Upper lobe of left lung (tissue), 6 donors: Measurements from ENCODE around the gene AHCYL2. TPM values are rescaled to one million over a fixed set of nuclear protein-coding genes. Genes with fewer than 3 reads are reported as not detected.

Experiments
- ATAC-seq, 2 donors: fragments of 200-7000 bp; cut with Tn5 transposase; one replicate each; pipeline ENCODE4 v1.9.1; 2022; ENCODE audit warnings: mild to moderate bottlenecking in 2 of 2, moderate library complexity in 2 of 2; ENCODE audit not compliant: low FRiP score in 2 of 2
- DNase-seq, 2 donors: peaks; one replicate each; pipeline ENCODE4 v3.0.0-alpha.2; 2019 to 2020
- H3K27ac ChIP-seq, 4 donors: fragments of 200-600 bp; sonication (generic); one replicate each; pipeline ENCODE4 v1.5.1; 2016 to 2019
- H3K27me3 ChIP-seq, 4 donors: fragments of 200-600 bp; sonication (generic); one replicate each; pipeline ENCODE4 v1.5.1; 2017 to 2019
- H3K36me3 ChIP-seq, 4 donors: fragments of 200-600 bp; sonication (generic); one replicate each; pipeline ENCODE4 v1.5.1; 2016 to 2019
- H3K4me1 ChIP-seq, 4 donors: fragments of 200-600 bp; sonication (generic); one replicate each; pipeline ENCODE4 v1.5.1; 2018 to 2019
- H3K4me3 ChIP-seq, 4 donors: fragments of 200-600 bp; sonication (generic); one replicate each; pipeline ENCODE4 v1.5.1; 2017 to 2019; ENCODE audit warnings: mild to moderate bottlenecking in 2 of 4, moderate library complexity in 1 of 4
- H3K9me3 ChIP-seq, 4 donors: fragments of 200-600 bp; sonication (generic); one replicate each; pipeline ENCODE4 v1.5.1; 2018 to 2019
- CTCF ChIP-seq, 6 experiments: fragments of 450-650 bp in 4 of 6; fragments of 200-600 bp in 2 of 6; sonication (generic) in 2 of 6; IDR thresholded peaks; one replicate each; pipeline ENCODE4 v1.5.1; 2016 to 2019; ENCODE audit warnings: antibody characterized with exemption in 6 of 6
- EP300 ChIP-seq, 4 donors: sonication (generic); formaldehyde crosslinking; IDR thresholded peaks; one replicate each; pipeline ENCODE4 v1.5.1; 2017; ENCODE audit warnings: antibody characterized with exemption in 4 of 4, control low read depth in 2 of 4
- POLR2A ChIP-seq, 4 donors: fragments of 450-650 bp; IDR thresholded peaks; one replicate each; pipeline ENCODE4 v1.5.1; 2016 to 2017; ENCODE audit warnings: antibody characterized with exemption in 4 of 4, mild to moderate bottlenecking in 2 of 4
- POLR2AphosphoS5 ChIP-seq, 2 donors: sonication (generic); formaldehyde crosslinking; IDR thresholded peaks; one replicate each; pipeline ENCODE4 v1.5.1; 2017; ENCODE audit warnings: antibody characterized with exemption in 2 of 2
- WGBS, 2 donors: methylation state at CpG; one replicate each; pipeline ENCODE4 v1.1.5; 2017 to 2018; 5-methylcytosine and 5-hydroxymethylcytosine counted together
- total RNA-seq, 6 donors: library from RNA; depleted of rRNA in 4 of 6; stranded (reverse); fragments of >200 nt in 4 of 6; gene quantifications; one replicate each; pipeline versions ENCODE4 v1.1.0 to v1.2.1, GENCODE V29; 2016 to 2021
- donor health status: DM: no; HTN: no; CAD: no; lungs with moderate emphysema.
- donor health status: DM: no; HTN: yes; CAD: no; lungs with severe emphysema.

AHCYL2 gene
- total RNA-seq, 6 donors from 2014 or later: 41.9 to 197 (median 110) TPM

- WGBS, 2 donors: 85 to 88% methylated on average over 8 of the region's 8 CpGs
These were observed 163.7 kb downstream of the AHCYL2 start for GRCh38 chr7:129388333-129389098.

GRCh38 chr7:129389829-129390228, 165.0 kb downstream of the AHCYL2 start:
- no peak overlapping the region for H3K4me3 ChIP-seq
- 74 to 79% methylated on average over 1 of the region's 1 CpG for WGBS, 2 donors
- no peak overlapping the region for H3K27ac ChIP-seq
- DNase-seq: no peak
- H3K27me3 ChIP-seq: no peaks in the 10 kb centered on the region
- no peak for TF ChIP-seq EP300 (IDR thresholded peaks at IDR 0.05)
- no peak for TF ChIP-seq POLR2A (IDR thresholded peaks at IDR 0.05)
- TF ChIP-seq POLR2AphosphoS5 (IDR thresholded peaks at IDR 0.05): no peak
- no peak for TF ChIP-seq CTCF (IDR thresholded peaks at IDR 0.05)
- H3K9me3 ChIP-seq: no peaks in the 10 kb centered on the region
- peaks cover 0 to 21% (median 2%) of the 10 kb centered on the region in 4 donors for H3K36me3 ChIP-seq
- no peaks in the 10 kb centered on the region for H3K4me1 ChIP-seq
- ATAC-seq: no peak

More at GRCh38 chr7:129388333-129389098, 163.7 kb downstream of the AHCYL2 start:
- no peak overlapping the region for H3K27ac ChIP-seq
- H3K4me1 ChIP-seq: no peaks in the 10 kb centered on the region
- no peaks in the 10 kb centered on the region for H3K27me3 ChIP-seq
- H3K36me3 ChIP-seq: peaks cover 0 to 21% (median 2%) of the 10 kb centered on the region in 4 donors
- TF ChIP-seq POLR2A (IDR thresholded peaks at IDR 0.05) (no peak), POLR2AphosphoS5 (IDR thresholded peaks at IDR 0.05) (no peak), EP300 (IDR thresholded peaks at IDR 0.05) (no peak), CTCF (IDR thresholded peaks at IDR 0.05) (no peak)
- no peaks in the 10 kb centered on the region for H3K9me3 ChIP-seq
- DNase-seq (no peak), ATAC-seq (no peak)
- H3K4me3 ChIP-seq: no peak overlapping the region

- TF ChIP-seq EP300 (IDR thresholded peaks at IDR 0.05): no peak
- TF ChIP-seq CTCF (IDR thresholded peaks at IDR 0.05): no peak
- TF ChIP-seq POLR2A (IDR thresholded peaks at IDR 0.05): no peak
- no peak for TF ChIP-seq POLR2AphosphoS5 (IDR thresholded peaks at IDR 0.05)
- ATAC-seq: no peak
- H3K4me3 ChIP-seq: no peak overlapping the region
- H3K36me3 ChIP-seq: peaks cover 0 to 21% (median 2%) of the 10 kb centered on the region in 4 donors
- H3K9me3 ChIP-seq: no peaks in the 10 kb centered on the region
- H3K27ac ChIP-seq: no peak overlapping the region
- no peak for DNase-seq
- H3K27me3 ChIP-seq: no peaks in the 10 kb centered on the region
- peaks cover 0 to 4% (median 0%) of the 10 kb centered on the region in 4 donors for H3K4me1 ChIP-seq
These were observed 165.5 kb downstream of the AHCYL2 start for GRCh38 chr7:129390314-129390713.

GRCh38 chr7:129391546-129392171, 166.8 kb downstream of the AHCYL2 start:
- Histone ChIP-seq H3K36me3 (peaks cover 0 to 24% (median 2%) of the 10 kb centered on the region in 4 donors), H3K27me3 (no peaks in the 10 kb centered on the region), H3K4me3 (no peak overlapping the region), H3K9me3 (no peaks in the 10 kb centered on the region), H3K27ac (no peak overlapping the region), H3K4me1 (peaks cover 0 to 4% (median 0%) of the 10 kb centered on the region in 4 donors)
- WGBS, 2 donors: 94 to 95% methylated on average over 2 of the region's 2 CpGs
- TF ChIP-seq POLR2AphosphoS5 (IDR thresholded peaks at IDR 0.05): no peak
- TF ChIP-seq POLR2A (IDR thresholded peaks at IDR 0.05): no peak
- ATAC-seq: no peak
- no peak for DNase-seq

GRCh38 chr7:129393255-129393654, 168.4 kb downstream of the AHCYL2 start:
- no peaks in the 10 kb centered on the region for H3K27me3 ChIP-seq
- no peak overlapping the region for H3K27ac ChIP-seq
- peaks cover 0 to 33% (median 6%) of the 10 kb centered on the region in 4 donors for H3K36me3 ChIP-seq
- WGBS, 2 donors: 92 to 97% methylated on average over 2 of the region's 2 CpGs
- H3K9me3 ChIP-seq: no peaks in the 10 kb centered on the region
- H3K4me1 ChIP-seq: peaks cover 0 to 4% (median 0%) of the 10 kb centered on the region in 4 donors
- DNase-seq (no peak), ATAC-seq (no peak)
- H3K4me3 ChIP-seq: no peak overlapping the region
- TF ChIP-seq EP300 (IDR thresholded peaks at IDR 0.05) (no peak), POLR2A (IDR thresholded peaks at IDR 0.05) (no peak), POLR2AphosphoS5 (IDR thresholded peaks at IDR 0.05) (no peak), CTCF (IDR thresholded peaks at IDR 0.05) (no peak)
